HG03045 (cell line): Measurements from ENCODE around the gene SLC5A10.

ENCODE experiments used
- ATAC-seq: cut with Tn5 transposase; IDR thresholded peaks from one replicate; pipeline ENCODE4 v1.9.1; 2021; ENCODE audit warnings: mild to moderate bottlenecking, moderate library complexity; ENCODE audit not compliant: unreplicated experiment

SLC5A10 gene

GRCh38 chr17:19000531-19001325, 48.8 kb downstream of the SLC5A10 start:
- no peak for ATAC-seq

- no peak for ATAC-seq
Measured at GRCh38 chr17:19001907-19002590, 50.1 kb downstream of the SLC5A10 start.

GRCh38 chr17:19002805-19003542, 51.0 kb downstream of the SLC5A10 start:
- ATAC-seq, result no peak

GRCh38 chr17:19003543-19004420, 51.8 kb downstream of the SLC5A10 start:
- peak; percentile 14 for ATAC-seq

- ATAC-seq, result peak; percentile 74
Measured at GRCh38 chr17:19004421-19005136, 52.6 kb downstream of the SLC5A10 start, which contains the start of gene FAM83G. Gene FAM83G (minus strand): TSS chr17:19004764. CDS start chr17:19004041, 723 bp downstream.

- no peak for ATAC-seq
Measured at GRCh38 chr17:19005137-19005773, 53.3 kb downstream of the SLC5A10 start.

GRCh38 chr17:19005789-19006430, 53.9 kb downstream of the SLC5A10 start:
- no peak for ATAC-seq

GRCh38 chr17:19006698-19007097, 54.7 kb downstream of the SLC5A10 start:
- no peak for ATAC-seq

GRCh38 chr17:19009970-19010369, 58.0 kb downstream of the SLC5A10 start:
- ATAC-seq, result no peak

GRCh38 chr17:19010729-19011505, 59.0 kb downstream of the SLC5A10 start:
- ATAC-seq, result no peak

GRCh38 chr17:19011581-19011980, 59.6 kb downstream of the SLC5A10 start:
- no peak for ATAC-seq

GRCh38 chr17:19012171-19013080, 60.5 kb downstream of the SLC5A10 start:
- no peak for ATAC-seq

GRCh38 chr17:19013226-19013625, 61.3 kb downstream of the SLC5A10 start:
- ATAC-seq, result no peak

GRCh38 chr17:19013806-19014627, 62.1 kb downstream of the SLC5A10 start:
- no peak for ATAC-seq

- ATAC-seq, result no peak
Measured at GRCh38 chr17:19014628-19015215, 62.8 kb downstream of the SLC5A10 start.

- no peak for ATAC-seq
Measured at GRCh38 chr17:19015428-19015827, 63.5 kb downstream of the SLC5A10 start.
